ENCODE data around the gene CACNB3.

The CACNB3 gene

GRCh38 chr12:48788854-48789775, 29.2 kb upstream of the CACNB3 start, which contains the start of gene ADCY6:
ADCY6 (minus strand) TSS chr12:48789089; CDS start chr12:48783434, 5,655 bp downstream.
- peak in 1 of 2 experiments; percentile 18 for DNase-seq (ENCODE audit: low read depth in 2 of 2)

GRCh38 chr12:48789858-48790326, 28.4 kb upstream of the CACNB3 start:
- no peak for DNase-seq (ENCODE audit: low read depth in 2 of 2)

GRCh38 chr12:48793696-48794095, 24.6 kb upstream of the CACNB3 start:
- DNase-seq (ENCODE audit: low read depth in 2 of 2) = no peak

GRCh38 chr12:48794870-48795269, 23.4 kb upstream of the CACNB3 start:
- DNase-seq (ENCODE audit: low read depth in 2 of 2) = no peak

- peak; percentile 31 to 46 for DNase-seq (ENCODE audit: low read depth in 2 of 2)
Measured at GRCh38 chr12:48795550-48796455, 22.5 kb upstream of the CACNB3 start.

DNA sequence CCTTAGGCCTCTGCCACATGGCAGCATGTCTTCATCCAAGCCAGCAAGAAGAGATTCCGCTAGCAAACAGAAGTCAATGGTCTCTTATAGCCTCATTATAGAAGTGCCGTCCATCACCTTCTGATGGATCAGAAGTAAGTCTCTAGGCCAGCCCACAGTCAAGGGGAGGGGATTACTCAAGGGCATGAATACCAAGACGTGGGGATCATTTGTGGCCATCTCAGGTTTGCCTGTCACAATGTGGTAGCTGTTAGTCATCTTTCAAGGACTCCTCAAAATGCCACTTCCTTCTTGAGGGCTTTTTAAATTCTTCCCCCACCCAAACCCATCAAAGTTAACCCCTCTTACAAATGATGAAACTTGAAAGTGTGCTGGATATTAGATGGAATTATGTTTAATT, 21.3 kb upstream of the CACNB3 start:
- no peak for DNase-seq (ENCODE audit: low read depth in 2 of 2)

GRCh38 chr12:48800457-48800856, 17.8 kb upstream of the CACNB3 start:
- DNase-seq (ENCODE audit: low read depth in 2 of 2) = no peak

DNA sequence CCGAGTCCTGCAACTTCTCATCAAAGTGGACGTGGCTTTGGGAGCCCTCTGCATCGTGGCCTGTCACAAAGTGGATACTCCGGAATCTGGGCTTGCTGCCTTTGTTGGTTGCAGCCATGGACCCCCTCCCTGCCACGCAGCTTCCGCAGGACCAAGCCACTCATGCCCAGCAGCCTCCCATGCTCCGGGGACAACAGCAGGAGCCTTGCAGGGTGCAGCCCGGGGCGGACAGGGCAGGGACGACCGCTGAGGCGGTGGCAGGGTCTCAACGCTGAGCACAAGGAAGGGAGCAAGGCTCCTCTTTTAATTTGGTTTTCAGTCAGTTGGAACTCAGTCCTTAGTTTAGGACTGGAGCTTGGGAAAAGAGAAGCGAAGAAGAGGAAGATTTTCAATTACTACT, 17.3 kb upstream of the CACNB3 start:
- no peak for DNase-seq (ENCODE audit: low read depth in 2 of 2)

DNA sequence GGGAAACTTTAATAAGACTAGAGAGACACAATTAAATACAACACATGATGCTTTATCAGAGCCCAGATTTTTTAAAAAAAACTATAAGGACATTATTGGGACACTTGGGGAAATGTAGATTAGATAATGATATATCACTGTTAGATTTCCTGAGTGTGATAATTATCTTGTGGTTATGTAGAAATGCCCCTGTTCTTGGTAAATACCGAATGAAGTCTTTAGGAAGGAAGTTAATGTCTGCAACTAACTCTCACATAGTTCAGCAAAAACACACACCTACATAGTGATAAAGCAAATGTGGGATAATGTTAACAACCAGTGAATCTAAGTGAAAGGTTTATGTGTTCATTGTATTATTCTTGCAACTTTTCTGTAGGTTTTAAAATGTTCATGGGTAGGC, 14.6 kb upstream of the CACNB3 start:
- DNase-seq (ENCODE audit: low read depth in 2 of 2) = no peak

GRCh38 chr12:48807981-48808380, 10.3 kb upstream of the CACNB3 start:
- no peak for DNase-seq (ENCODE audit: low read depth in 2 of 2)

GRCh38 chr12:48810903-48811431, 7.3 kb upstream of the CACNB3 start:
- DNase-seq (ENCODE audit: low read depth in 2 of 2) = no peak

GRCh38 chr12:48811437-48812090, 6.7 kb upstream of the CACNB3 start:
- no peak for DNase-seq (ENCODE audit: low read depth in 2 of 2)

GRCh38 chr12:48812389-48812788, 5.9 kb upstream of the CACNB3 start:
- no peak for DNase-seq (ENCODE audit: low read depth in 2 of 2)

DNA sequence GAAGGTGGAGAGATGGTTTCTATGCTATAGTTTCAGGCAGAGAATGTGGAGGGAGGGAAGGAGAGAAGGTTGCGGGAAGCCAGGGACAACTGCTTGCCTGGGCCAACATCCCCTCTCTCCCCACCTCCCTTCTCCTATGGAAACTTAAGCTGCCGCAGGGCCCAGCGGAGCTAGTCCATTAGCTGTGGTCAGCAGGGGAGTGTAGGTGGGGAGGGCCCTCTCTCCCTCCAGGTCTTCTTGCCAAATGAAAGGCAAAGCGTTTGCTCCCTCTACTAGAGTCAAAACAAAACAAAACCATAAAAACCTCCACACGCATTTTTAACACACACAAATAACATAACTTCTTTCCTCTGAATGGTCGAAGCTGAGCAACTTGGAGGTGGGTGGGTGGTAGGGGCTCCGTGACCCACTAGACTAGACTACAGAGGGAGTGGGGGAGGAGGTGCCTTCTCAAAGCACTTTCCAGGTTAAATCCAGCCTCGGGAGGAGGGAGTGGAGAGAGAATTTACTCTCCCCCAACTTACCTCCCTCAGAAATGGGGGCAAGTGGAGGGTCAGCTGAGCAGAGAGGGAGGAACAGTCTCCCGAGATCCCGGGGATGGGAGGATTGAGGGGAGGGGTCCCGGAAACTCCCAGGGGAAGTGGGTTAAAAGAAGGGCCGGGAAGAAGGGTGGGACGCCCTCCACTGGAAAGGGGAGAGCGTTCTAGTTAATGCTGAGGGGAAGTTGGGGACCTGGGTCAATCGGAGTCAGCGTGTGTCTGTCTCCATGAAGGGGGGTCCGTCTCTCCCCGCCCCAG, 4.6 kb upstream of the CACNB3 start:
- DNase-seq (ENCODE audit: low read depth in 2 of 2) = no peak

- peak; percentile 46 to 74 for DNase-seq (ENCODE audit: low read depth in 2 of 2)
Measured at GRCh38 chr12:48814262-48815125, 3.8 kb upstream of the CACNB3 start.

DNA sequence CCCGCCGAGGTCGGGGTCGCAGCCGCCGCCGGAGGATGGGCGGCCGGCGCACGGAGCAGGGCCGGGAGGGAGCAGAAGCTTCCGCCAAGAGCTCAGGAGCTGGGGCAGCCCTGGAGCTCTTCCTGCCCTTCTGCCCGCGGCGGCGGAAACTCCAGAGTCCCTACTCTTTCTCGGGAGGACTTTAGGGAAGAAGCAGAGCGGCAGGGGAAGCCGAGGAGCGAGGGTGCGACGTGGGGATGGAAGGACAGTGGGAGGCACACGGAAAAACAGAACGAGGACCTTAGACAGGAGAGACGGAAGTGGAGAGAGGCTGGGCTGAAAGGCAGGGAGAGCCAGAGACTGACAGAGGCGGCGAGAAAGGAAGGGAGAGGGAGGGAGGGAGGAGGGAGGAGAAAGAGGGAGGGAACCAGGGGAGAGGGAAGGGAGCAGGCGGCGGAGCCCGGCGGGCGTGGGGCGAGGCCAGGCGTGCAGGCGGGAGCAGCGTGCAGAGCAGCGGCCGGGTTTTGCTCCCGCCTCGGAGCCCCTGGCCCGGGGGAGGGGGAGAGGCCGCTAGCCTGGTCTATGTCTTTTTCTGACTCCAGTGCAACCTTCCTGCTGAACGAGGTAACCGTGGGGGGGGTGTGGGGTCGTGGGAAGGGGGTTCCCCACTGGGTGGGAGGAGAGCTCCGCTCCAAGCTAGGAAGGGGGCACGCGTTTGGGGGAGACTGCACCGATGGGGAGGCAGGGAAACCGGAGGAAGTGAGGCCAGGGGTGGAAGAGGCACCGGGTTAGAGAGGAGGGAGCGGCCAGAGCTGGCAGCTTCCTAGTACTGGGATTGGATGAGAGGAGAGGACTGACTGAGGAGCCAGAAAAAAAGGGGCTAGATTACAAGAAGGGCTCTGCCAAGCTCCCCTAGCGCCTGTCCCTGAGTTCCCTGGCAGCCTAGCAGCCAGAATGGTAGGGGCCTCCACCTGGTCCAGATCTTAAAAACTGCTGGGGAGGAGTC, 2.9 kb upstream of the CACNB3 start:
- DNase-seq (ENCODE audit: low read depth in 2 of 2) = peak in 1 of 2 experiments; percentile 52

DNA sequence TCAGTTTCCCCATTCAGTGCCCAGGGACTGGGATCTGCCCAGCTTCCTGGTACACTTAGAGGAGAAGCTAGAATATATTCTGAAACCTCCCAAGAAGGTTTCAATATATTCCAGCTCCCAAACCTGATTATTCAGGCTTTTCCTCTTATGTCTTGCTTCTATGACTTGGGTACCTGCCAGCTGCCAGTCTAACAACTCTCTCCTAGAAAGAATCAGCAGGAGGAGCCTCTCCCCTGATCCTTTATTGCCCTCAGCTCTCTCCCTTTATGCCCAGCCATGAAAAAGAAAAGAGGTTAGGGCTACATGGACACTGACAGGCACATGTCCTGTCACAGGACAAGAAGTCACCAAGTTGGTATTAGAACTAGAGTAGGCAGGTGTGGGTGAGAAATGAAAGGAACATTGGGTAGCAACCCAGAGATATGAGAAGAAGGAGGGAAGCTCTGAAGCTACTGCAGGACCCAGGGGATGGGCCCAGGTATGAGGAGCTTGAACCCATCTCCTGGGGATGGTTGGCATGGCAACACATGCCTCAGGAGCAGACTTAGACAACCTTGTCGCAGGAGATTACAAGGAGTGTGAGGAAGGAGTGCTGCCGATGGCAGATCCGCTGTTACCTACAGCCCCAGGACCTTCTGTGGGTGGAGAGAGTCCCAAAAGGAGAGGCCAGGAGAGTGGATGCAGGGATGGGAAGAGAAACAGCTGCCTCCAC, 2.0 kb upstream of the CACNB3 start:
- no peak for DNase-seq (ENCODE audit: low read depth in 2 of 2)

Data from stimulated activated CD4-positive, alpha-beta T cell treated with anti-CD3 and anti-CD28 coated beads, Interleukin-12 subunit alpha, Interleukin-12 subunit beta, amount 100 ng/mL, for 24 hours (primary cell).